ENCODE results near the gene IL1R2.

IL1R2 gene

GRCh38 chr2:101961338-101962191, 30.2 kb upstream of the IL1R2 start:
- no peaks in the 10 kb centered on the region for H3K4me1 ChIP-seq (ENCODE audit: insufficient read depth, low read length)
- peaks cover 7% of the 10 kb centered on the region for H3K9me3 ChIP-seq (ENCODE audit: insufficient read depth, low read depth, low read length)
- H3K9ac ChIP-seq (ENCODE audit: low read depth, low read length): no peak overlapping the region
- no peaks in the 10 kb centered on the region for H3K27me3 ChIP-seq (ENCODE audit: insufficient read depth, low read length)
- H3K27ac ChIP-seq (ENCODE audit: low read length): no peak overlapping the region
- no peaks in the 10 kb centered on the region for H3K36me3 ChIP-seq (ENCODE audit: insufficient read depth, low read depth, low read length)
- no peak overlapping the region for H3K4me3 ChIP-seq (ENCODE audit: low read length)

GRCh38 chr2:101962309-101962708, 29.5 kb upstream of the IL1R2 start:
- Histone ChIP-seq H3K9ac (ENCODE audit: low read depth, low read length) (no peak overlapping the region), H3K4me3 (ENCODE audit: low read length) (no peak overlapping the region), H3K27me3 (ENCODE audit: insufficient read depth, low read length) (no peaks in the 10 kb centered on the region), H3K27ac (ENCODE audit: low read length) (no peak overlapping the region), H3K36me3 (ENCODE audit: insufficient read depth, low read depth, low read length) (no peaks in the 10 kb centered on the region), H3K4me1 (ENCODE audit: insufficient read depth, low read length) (no peaks in the 10 kb centered on the region), H3K9me3 (ENCODE audit: insufficient read depth, low read depth, low read length) (peaks cover 4% of the 10 kb centered on the region)

GRCh38 chr2:101963198-101963597, 28.6 kb upstream of the IL1R2 start:
- Histone ChIP-seq H3K27me3 (ENCODE audit: insufficient read depth, low read length) (no peaks in the 10 kb centered on the region), H3K4me3 (ENCODE audit: low read length) (no peak overlapping the region), H3K4me1 (ENCODE audit: insufficient read depth, low read length) (no peaks in the 10 kb centered on the region), H3K27ac (ENCODE audit: low read length) (no peak overlapping the region), H3K9me3 (ENCODE audit: insufficient read depth, low read depth, low read length) (no peaks in the 10 kb centered on the region), H3K36me3 (ENCODE audit: insufficient read depth, low read depth, low read length) (no peaks in the 10 kb centered on the region), H3K9ac (ENCODE audit: low read depth, low read length) (no peak overlapping the region)

- Histone ChIP-seq H3K4me3 (ENCODE audit: low read length) (no peak overlapping the region), H3K27ac (ENCODE audit: low read length) (no peak overlapping the region), H3K9ac (ENCODE audit: low read depth, low read length) (no peak overlapping the region), H3K4me1 (ENCODE audit: insufficient read depth, low read length) (peaks cover 9% of the 10 kb centered on the region; the same call in 1 of the 2 replicates), H3K27me3 (ENCODE audit: insufficient read depth, low read length) (no peaks in the 10 kb centered on the region), H3K36me3 (ENCODE audit: insufficient read depth, low read depth, low read length) (no peaks in the 10 kb centered on the region), H3K9me3 (ENCODE audit: insufficient read depth, low read depth, low read length) (peaks cover 13% of the 10 kb centered on the region)
Observed at GRCh38 chr2:101967826-101968513, 23.8 kb upstream of the IL1R2 start.

GRCh38 chr2:101969723-101970122, 22.0 kb upstream of the IL1R2 start:
- Histone ChIP-seq H3K27ac (ENCODE audit: low read length) (no peak overlapping the region), H3K27me3 (ENCODE audit: insufficient read depth, low read length) (no peaks in the 10 kb centered on the region), H3K4me1 (ENCODE audit: insufficient read depth, low read length) (peaks cover 13% of the 10 kb centered on the region; the same call in 1 of the 2 replicates), H3K36me3 (ENCODE audit: insufficient read depth, low read depth, low read length) (no peaks in the 10 kb centered on the region), H3K9ac (ENCODE audit: low read depth, low read length) (no peak overlapping the region), H3K9me3 (ENCODE audit: insufficient read depth, low read depth, low read length) (peaks cover 13% of the 10 kb centered on the region), H3K4me3 (ENCODE audit: low read length) (peak overlapping the region; percentile 40; the same call in 1 of the 2 replicates)

GRCh38 chr2:101970901-101971300, 20.9 kb upstream of the IL1R2 start:
- Histone ChIP-seq H3K9ac (ENCODE audit: low read depth, low read length) (no peak overlapping the region), H3K27ac (ENCODE audit: low read length) (no peak overlapping the region), H3K4me3 (ENCODE audit: low read length) (no peak overlapping the region), H3K4me1 (ENCODE audit: insufficient read depth, low read length) (peaks cover 13% of the 10 kb centered on the region; the same call in 1 of the 2 replicates), H3K9me3 (ENCODE audit: insufficient read depth, low read depth, low read length) (peaks cover 13% of the 10 kb centered on the region), H3K27me3 (ENCODE audit: insufficient read depth, low read length) (no peaks in the 10 kb centered on the region), H3K36me3 (ENCODE audit: insufficient read depth, low read depth, low read length) (no peaks in the 10 kb centered on the region)

- Histone ChIP-seq H3K9ac (ENCODE audit: low read depth, low read length) (no peak overlapping the region), H3K36me3 (ENCODE audit: insufficient read depth, low read depth, low read length) (no peaks in the 10 kb centered on the region), H3K27me3 (ENCODE audit: insufficient read depth, low read length) (no peaks in the 10 kb centered on the region), H3K9me3 (ENCODE audit: insufficient read depth, low read depth, low read length) (peaks cover 13% of the 10 kb centered on the region), H3K4me3 (ENCODE audit: low read length) (no peak overlapping the region), H3K27ac (ENCODE audit: low read length) (no peak overlapping the region), H3K4me1 (ENCODE audit: insufficient read depth, low read length) (peaks cover 13% of the 10 kb centered on the region; the same call in 1 of the 2 replicates)
Observed at GRCh38 chr2:101971836-101972235, 19.9 kb upstream of the IL1R2 start.

GRCh38 chr2:101972621-101973434, 18.9 kb upstream of the IL1R2 start:
- no peak overlapping the region for H3K9ac ChIP-seq (ENCODE audit: low read depth, low read length)
- H3K36me3 ChIP-seq (ENCODE audit: insufficient read depth, low read depth, low read length): no peaks in the 10 kb centered on the region
- H3K4me1 ChIP-seq (ENCODE audit: insufficient read depth, low read length): peaks cover 13% of the 10 kb centered on the region; the same call in 1 of the 2 replicates
- H3K4me3 ChIP-seq (ENCODE audit: low read length): no peak overlapping the region
- H3K27me3 ChIP-seq (ENCODE audit: insufficient read depth, low read length): no peaks in the 10 kb centered on the region
- no peak overlapping the region for H3K27ac ChIP-seq (ENCODE audit: low read length)
- peaks cover 13% of the 10 kb centered on the region for H3K9me3 ChIP-seq (ENCODE audit: insufficient read depth, low read depth, low read length)

GRCh38 chr2:101974663-101975062, 17.1 kb upstream of the IL1R2 start:
- peaks cover 4% of the 10 kb centered on the region; the same call in 1 of the 2 replicates for H3K4me1 ChIP-seq (ENCODE audit: insufficient read depth, low read length)
- H3K9ac ChIP-seq (ENCODE audit: low read depth, low read length): no peak overlapping the region
- H3K4me3 ChIP-seq (ENCODE audit: low read length): no peak overlapping the region
- H3K36me3 ChIP-seq (ENCODE audit: insufficient read depth, low read depth, low read length): no peaks in the 10 kb centered on the region
- no peak overlapping the region for H3K27ac ChIP-seq (ENCODE audit: low read length)
- no peaks in the 10 kb centered on the region for H3K27me3 ChIP-seq (ENCODE audit: insufficient read depth, low read length)
- H3K9me3 ChIP-seq (ENCODE audit: insufficient read depth, low read depth, low read length): peaks cover 13% of the 10 kb centered on the region

GRCh38 chr2:101975171-101975870, 16.4 kb upstream of the IL1R2 start:
- Histone ChIP-seq H3K27me3 (ENCODE audit: insufficient read depth, low read length) (no peaks in the 10 kb centered on the region), H3K27ac (ENCODE audit: low read length) (no peak overlapping the region), H3K4me1 (ENCODE audit: insufficient read depth, low read length) (peaks cover 4% of the 10 kb centered on the region; the same call in 1 of the 2 replicates), H3K9ac (ENCODE audit: low read depth, low read length) (no peak overlapping the region), H3K36me3 (ENCODE audit: insufficient read depth, low read depth, low read length) (no peaks in the 10 kb centered on the region), H3K9me3 (ENCODE audit: insufficient read depth, low read depth, low read length) (peaks cover 12% of the 10 kb centered on the region), H3K4me3 (ENCODE audit: low read length) (no peak overlapping the region)

- no peak overlapping the region for H3K27ac ChIP-seq (ENCODE audit: low read length)
- H3K27me3 ChIP-seq (ENCODE audit: insufficient read depth, low read length): no peaks in the 10 kb centered on the region
- H3K4me1 ChIP-seq (ENCODE audit: insufficient read depth, low read length): peaks cover 4% of the 10 kb centered on the region; the same call in 1 of the 2 replicates
- H3K9ac ChIP-seq (ENCODE audit: low read depth, low read length): no peak overlapping the region
- no peaks in the 10 kb centered on the region for H3K36me3 ChIP-seq (ENCODE audit: insufficient read depth, low read depth, low read length)
- H3K4me3 ChIP-seq (ENCODE audit: low read length): no peak overlapping the region
- H3K9me3 ChIP-seq (ENCODE audit: insufficient read depth, low read depth, low read length): no peaks in the 10 kb centered on the region
Observed at GRCh38 chr2:101976891-101977290, 14.9 kb upstream of the IL1R2 start.

Data from iPS-20b (cell line).